A673 (cell line): Measurements from ENCODE around the gene TXNDC8.

Source experiments
- CTCF ChIP-seq: fragments of 300-800, 200-600 bp; sonication (generic); conservative IDR thresholded peaks from 2 replicates; pipeline ENCODE4 v1.5.1; 2017; ENCODE audit warnings: low read depth, mild to moderate bottlenecking, antibody characterized with exemption, low read length, moderate library complexity, mixed read lengths
- EZH2 ChIP-seq: fragments of 200-600 bp; sonication (generic); IDR thresholded peaks from 2 replicates; pipeline ENCODE4 v1.6.1; 2017; ENCODE audit warnings: borderline replicate concordance, low read depth, mild to moderate bottlenecking, mixed read lengths, antibody characterized with exemption, low read length; ENCODE audit not compliant: poor library complexity, severe bottlenecking

- TF ChIP-seq CTCF (no peak), EZH2 (no peak)
Measured at GRCh38 chr9:110336363-110336762, 1.3 kb downstream of the TXNDC8 start.
